Small intestine (tissue), 7 donors: ENCODE data around the gene CDC42EP4. TPM values are rescaled to one million over a fixed set of nuclear protein-coding genes. Genes with fewer than 3 reads are reported as not detected.
A peak's percentile ranks its signal among the peaks of the same experiment; 100 is the strongest.

Experiments
- DNase-seq, 2 donors: peaks; one replicate each; pipeline versions ENCODE4 v3.0.0 to v3.0.0-alpha.2; 2013
- FAIRE-seq: peaks from 2 replicates; lab custom pipeline; 2012; peaks lifted over from hg19 to GRCh38; lab: Jason Lieb, UNC
- H3K27ac ChIP-seq, 3 donors: one replicate each; pipeline ENCODE4 v1.5.1; 2013; ENCODE audit warnings: low read length in 2 of 3, mild to moderate bottlenecking in 2 of 3, control low read depth in 1 of 3, inconsistent platforms in 1 of 3, low read depth in 1 of 3, moderate library complexity in 1 of 3
- H3K27me3 ChIP-seq, 3 donors: one replicate each; pipeline ENCODE4 v1.6.1; 2013; ENCODE audit warnings: low read length in 3 of 3, inconsistent platforms in 1 of 3; ENCODE audit not compliant: control insufficient read depth in 3 of 3, insufficient read depth in 3 of 3
- H3K36me3 ChIP-seq, 3 donors: one replicate each; pipeline ENCODE4 v1.6.1; 2013; ENCODE audit warnings: low read length in 3 of 3, inconsistent platforms in 1 of 3, low read depth in 1 of 3, mild to moderate bottlenecking in 1 of 3, moderate library complexity in 1 of 3; ENCODE audit not compliant: control insufficient read depth in 3 of 3, insufficient read depth in 2 of 3
- H3K4me1 ChIP-seq, 3 donors: one replicate each; pipeline ENCODE4 v1.6.1; 2013; ENCODE audit warnings: low read length in 2 of 3, inconsistent platforms in 1 of 3, low read depth in 1 of 3, mild to moderate bottlenecking in 1 of 3, moderate library complexity in 1 of 3; ENCODE audit not compliant: control insufficient read depth in 3 of 3, insufficient read depth in 2 of 3
- H3K4me3 ChIP-seq, 3 donors: one replicate each; pipeline ENCODE4 v1.5.1; 2013; ENCODE audit warnings: low read length in 3 of 3, control low read depth in 1 of 3, inconsistent platforms in 1 of 3, low read depth in 1 of 3, mild to moderate bottlenecking in 1 of 3, moderate library complexity in 1 of 3
- H3K9me3 ChIP-seq, 2 donors: one replicate each; pipeline ENCODE4 v1.6.1; 2013; ENCODE audit warnings: low read depth in 1 of 2, low read length in 1 of 2; ENCODE audit not compliant: control insufficient read depth in 2 of 2, insufficient read depth in 1 of 2
- WGBS, 3 donors: extraction: QIAGEN DNeasy Blood & Tissue Kit; methylation state at CpG; one replicate each; pipeline ENCODE4 v1.1.7; 2013; 5-methylcytosine and 5-hydroxymethylcytosine counted together
- polyA plus RNA-seq, 4 donors: library from polyadenylated mRNA; stranded (reverse) in 3 of 4; unstranded in 1 of 4; fragments of 200-250 nt in 3 of 4; fragments of 120-200 nt in 1 of 4; gene quantifications; one replicate each; pipeline versions ENCODE4 v1.2.1 to v1.2.3, GENCODE V29; 2013
- donor health status: healthy with polysubstance abuse.
- donor health status: control.
- donor health status: control.
- donor health status: Bipolar disorder and iron deficiency.
- donor health status: healthy.

Gene CDC42EP4
- polyA plus RNA-seq, 4 donors, result 46.5 to 64.9 (median 59.1) TPM

DNA sequence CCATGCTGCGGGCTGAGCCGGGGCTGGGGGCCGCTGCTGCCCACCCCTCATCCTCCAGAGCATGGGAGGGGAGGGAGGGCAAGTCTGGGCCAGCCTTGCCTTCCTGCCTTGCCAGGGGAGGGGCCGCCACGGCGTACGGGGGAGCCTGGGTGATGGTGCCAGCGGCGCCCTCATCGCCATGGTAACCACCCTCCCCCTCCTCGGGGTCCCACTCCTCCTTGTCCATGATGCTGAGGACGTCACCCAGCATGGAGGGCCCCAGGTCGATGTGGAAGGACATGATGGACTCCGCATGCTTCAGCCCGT is 26.2 kb downstream of the CDC42EP4 start:
- H3K4me3 ChIP-seq, result no peak overlapping the region
- peaks cover 0 to 32% (median 7%) of the 10 kb centered on the region in 3 donors for H3K4me1 ChIP-seq
- H3K27me3 ChIP-seq, result no peaks in the 10 kb centered on the region
- WGBS, 3 donors, result 68 to 81% (median 78%) methylated on average over 12 to 15 of the region's 15 CpGs
- DNase-seq, result no peak
- FAIRE-seq, result no peak
- no peak overlapping the region for H3K27ac ChIP-seq
- peaks cover 0 to 82% (median 9%) of the 10 kb centered on the region in 3 donors for H3K36me3 ChIP-seq
- H3K9me3 ChIP-seq, result no peaks in the 10 kb centered on the region

GRCh38 chr17:73284906-73285602 is 26.7 kb downstream of the CDC42EP4 start:
- peaks cover 0 to 27% (median 3%) of the 10 kb centered on the region in 3 donors for H3K4me1 ChIP-seq
- H3K9me3 ChIP-seq, result no peaks in the 10 kb centered on the region
- no peak overlapping the region for H3K4me3 ChIP-seq
- DNase-seq, result no peak
- no peaks in the 10 kb centered on the region for H3K27me3 ChIP-seq
- no peak for FAIRE-seq
- peaks cover 0 to 82% (median 9%) of the 10 kb centered on the region in 3 donors for H3K36me3 ChIP-seq
- H3K27ac ChIP-seq, result no peak overlapping the region
- 66 to 79% (median 67%) methylated on average over 19 to 20 of the region's 20 CpGs for WGBS, 3 donors

DNA sequence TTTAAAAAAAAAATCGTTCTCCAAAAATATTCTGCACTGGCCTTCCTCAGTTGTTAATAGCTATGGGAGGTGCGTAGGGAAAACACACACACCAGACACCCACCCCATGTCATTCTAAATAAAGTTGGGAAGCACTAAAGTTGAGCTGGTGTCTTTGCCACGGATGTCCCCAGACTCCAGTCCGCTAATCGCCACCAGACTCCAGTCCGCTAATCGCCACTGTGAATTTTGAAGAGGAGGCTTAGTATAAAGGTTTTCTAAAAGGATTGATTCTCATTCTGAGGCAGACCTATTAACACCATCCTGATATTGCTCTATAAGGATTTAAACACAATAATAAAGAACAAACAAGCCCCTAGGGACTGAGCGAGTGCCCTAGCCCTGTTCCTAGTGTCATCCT is 27.4 kb downstream of the CDC42EP4 start:
- H3K4me1 ChIP-seq, result peaks cover 0 to 20% (median 3%) of the 10 kb centered on the region in 3 donors
- H3K4me3 ChIP-seq, result no peak overlapping the region
- no peak overlapping the region for H3K27ac ChIP-seq
- H3K27me3 ChIP-seq, result no peaks in the 10 kb centered on the region
- H3K9me3 ChIP-seq, result no peaks in the 10 kb centered on the region
- no peak for DNase-seq
- no peak for FAIRE-seq
- H3K36me3 ChIP-seq, result peaks cover 0 to 83% (median 9%) of the 10 kb centered on the region in 3 donors
- WGBS, 3 donors, result 72 to 84% (median 81%) methylated on average over 8 of the region's 8 CpGs

DNA sequence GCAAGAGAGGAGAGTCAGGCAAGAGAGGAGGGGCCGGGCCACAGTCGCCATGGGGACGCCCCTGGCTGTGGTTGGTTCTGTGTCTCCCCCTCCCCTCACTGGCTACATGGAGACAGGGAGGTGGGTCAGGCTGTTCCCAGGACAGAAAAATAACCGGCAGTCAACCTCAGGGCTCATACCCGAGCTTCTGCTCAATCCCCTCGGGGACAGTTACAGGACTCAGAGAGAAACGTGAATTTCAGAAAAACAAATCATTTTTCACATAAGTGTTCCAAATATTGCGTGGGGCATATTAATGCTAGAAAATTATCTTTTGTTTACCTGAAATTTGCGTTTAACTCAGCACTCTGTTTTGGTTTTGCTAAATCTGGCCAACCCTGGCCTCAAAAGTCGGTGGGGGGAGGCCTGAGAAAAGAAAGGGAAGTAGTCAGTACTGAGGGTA is 27.9 kb downstream of the CDC42EP4 start:
- DNase-seq (no peak), FAIRE-seq (no peak)
- no peaks in the 10 kb centered on the region for H3K27me3 ChIP-seq
- H3K4me1 ChIP-seq, result peaks cover 0 to 20% (median 3%) of the 10 kb centered on the region in 3 donors
- H3K27ac ChIP-seq, result peak overlapping the region in 1 of 3 donors; percentile 17
- no peak overlapping the region for H3K4me3 ChIP-seq
- peaks cover 0 to 84% (median 9%) of the 10 kb centered on the region in 3 donors for H3K36me3 ChIP-seq
- H3K9me3 ChIP-seq, result no peaks in the 10 kb centered on the region
- 58 to 75% (median 72%) methylated on average over 10 of the region's 10 CpGs for WGBS, 3 donors

DNA sequence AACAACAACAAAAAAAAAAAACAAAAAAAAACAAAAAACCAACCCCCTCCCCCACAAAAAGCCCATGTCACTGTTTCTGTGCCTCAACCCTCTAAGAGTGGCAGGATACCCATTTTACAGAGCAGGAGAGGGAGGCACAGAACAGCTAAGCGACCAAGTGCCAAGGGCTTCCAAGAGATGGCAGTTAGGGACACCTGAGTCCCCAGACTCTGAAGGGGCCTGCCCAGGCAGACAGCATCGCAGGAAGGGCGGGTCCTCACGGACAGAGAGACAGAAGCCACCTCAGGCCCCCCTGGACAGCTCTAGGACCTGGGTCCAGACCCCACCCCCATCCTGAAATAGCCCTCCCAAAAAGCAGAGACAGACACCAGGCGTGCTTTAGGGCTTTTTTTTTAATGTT is 28.6 kb downstream of the CDC42EP4 start:
- Histone ChIP-seq H3K36me3 (peaks cover 0 to 82% (median 9%) of the 10 kb centered on the region in 3 donors), H3K27me3 (no peaks in the 10 kb centered on the region), H3K9me3 (no peaks in the 10 kb centered on the region), H3K4me3 (no peak overlapping the region), H3K4me1 (peaks cover 0 to 20% (median 3%) of the 10 kb centered on the region in 3 donors), H3K27ac (no peak overlapping the region)
- no peak for FAIRE-seq
- 90 to 95% (median 93%) methylated on average over 5 of the region's 5 CpGs for WGBS, 3 donors
- DNase-seq, result no peak

- DNase-seq (no peak), FAIRE-seq (no peak)
- Histone ChIP-seq H3K36me3 (peaks cover 0 to 75% (median 9%) of the 10 kb centered on the region in 3 donors), H3K4me3 (no peak overlapping the region), H3K27me3 (no peaks in the 10 kb centered on the region), H3K4me1 (peaks cover 0 to 21% (median 3%) of the 10 kb centered on the region in 3 donors), H3K27ac (no peak overlapping the region), H3K9me3 (no peaks in the 10 kb centered on the region)
- WGBS, 3 donors, result 79 to 89% (median 83%) methylated on average over 9 of the region's 9 CpGs
Measured at GRCh38 chr17:73282629-73283028, 29.2 kb downstream of the CDC42EP4 start.

- H3K36me3 ChIP-seq, result peaks cover 0 to 68% (median 9%) of the 10 kb centered on the region in 3 donors
- H3K9me3 ChIP-seq, result no peaks in the 10 kb centered on the region
- no peaks in the 10 kb centered on the region for H3K27me3 ChIP-seq
- FAIRE-seq (no peak), DNase-seq (no peak)
- no peak overlapping the region for H3K27ac ChIP-seq
- 67 to 75% (median 75%) methylated on average over 7 of the region's 7 CpGs for WGBS, 3 donors
- H3K4me1 ChIP-seq, result peaks cover 0 to 23% (median 3%) of the 10 kb centered on the region in 3 donors
- H3K4me3 ChIP-seq, result no peak overlapping the region
Measured at GRCh38 chr17:73281928-73282327, 29.9 kb downstream of the CDC42EP4 start.

DNA sequence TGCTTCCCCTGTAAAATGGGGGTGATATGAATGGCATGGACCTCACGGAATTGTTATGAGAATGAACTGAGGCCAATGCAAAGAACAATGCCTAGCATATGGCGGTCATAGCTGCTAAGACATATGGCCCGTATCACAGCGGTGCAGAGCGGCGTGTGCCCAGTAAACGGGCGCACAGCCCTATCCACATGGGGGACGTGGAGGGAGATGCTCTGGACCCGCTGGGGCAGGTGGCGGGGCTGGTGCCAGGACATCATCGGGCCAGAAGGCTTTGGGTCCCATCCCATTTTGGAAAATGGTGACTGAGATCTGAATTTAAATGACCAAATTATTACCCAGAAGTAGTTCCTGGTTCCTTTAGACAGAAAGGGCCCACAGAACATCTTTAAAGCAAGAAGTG is 31.6 kb downstream of the CDC42EP4 start:
- Histone ChIP-seq H3K9me3 (no peaks in the 10 kb centered on the region), H3K27ac (no peak overlapping the region), H3K36me3 (peaks cover 0 to 51% (median 2%) of the 10 kb centered on the region in 3 donors), H3K4me1 (peaks cover 0 to 21% (median 3%) of the 10 kb centered on the region in 3 donors), H3K4me3 (no peak overlapping the region), H3K27me3 (no peaks in the 10 kb centered on the region)
- FAIRE-seq (no peak), DNase-seq (no peak)
- WGBS, 3 donors, result 93 to 97% (median 94%) methylated on average over 12 of the region's 12 CpGs
